ENCODE measurements around the gene PIWIL4. TPM values are rescaled to one million over a fixed set of nuclear protein-coding genes. Genes with fewer than 3 reads are reported as not detected.

The PIWIL4 gene
- total and polyA plus RNA-seq, 7 donors, result 0.30 to 1.7 (median 0.65) TPM

GRCh38 chr11:94545264-94546161 is 21.7 kb upstream of the PIWIL4 start:
- H3K27ac ChIP-seq, result no peak overlapping the region
- H3K4me1 ChIP-seq, result peaks cover 16% of the 10 kb centered on the region

DNA sequence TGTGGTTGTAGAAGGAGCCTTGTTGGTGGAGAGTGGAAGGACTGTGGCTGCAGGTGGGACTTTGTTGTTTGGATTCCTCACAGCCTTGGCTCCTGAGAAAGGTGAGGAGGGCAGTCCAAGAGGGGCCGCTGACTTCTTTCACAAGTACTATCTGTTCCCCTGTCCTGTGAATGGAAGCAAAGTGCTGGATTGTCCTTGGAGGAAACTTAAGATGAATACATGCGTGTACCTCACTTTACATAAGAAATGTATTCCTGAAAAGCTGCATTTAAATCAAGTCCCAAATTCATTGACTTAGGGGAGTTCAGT is 21.1 kb upstream of the PIWIL4 start:
- ATAC-seq (no peak), DNase-seq (no peak)
- H3K36me3 ChIP-seq (ENCODE audit: insufficient read depth in 1 of 2, low read depth in 1 of 2), result no peaks in the 10 kb centered on the region
- peak overlapping the region; percentile 82 for H3K4me3 ChIP-seq
- H3K9me3 ChIP-seq, result no peaks in the 10 kb centered on the region
- TF ChIP-seq, protein P1, sequence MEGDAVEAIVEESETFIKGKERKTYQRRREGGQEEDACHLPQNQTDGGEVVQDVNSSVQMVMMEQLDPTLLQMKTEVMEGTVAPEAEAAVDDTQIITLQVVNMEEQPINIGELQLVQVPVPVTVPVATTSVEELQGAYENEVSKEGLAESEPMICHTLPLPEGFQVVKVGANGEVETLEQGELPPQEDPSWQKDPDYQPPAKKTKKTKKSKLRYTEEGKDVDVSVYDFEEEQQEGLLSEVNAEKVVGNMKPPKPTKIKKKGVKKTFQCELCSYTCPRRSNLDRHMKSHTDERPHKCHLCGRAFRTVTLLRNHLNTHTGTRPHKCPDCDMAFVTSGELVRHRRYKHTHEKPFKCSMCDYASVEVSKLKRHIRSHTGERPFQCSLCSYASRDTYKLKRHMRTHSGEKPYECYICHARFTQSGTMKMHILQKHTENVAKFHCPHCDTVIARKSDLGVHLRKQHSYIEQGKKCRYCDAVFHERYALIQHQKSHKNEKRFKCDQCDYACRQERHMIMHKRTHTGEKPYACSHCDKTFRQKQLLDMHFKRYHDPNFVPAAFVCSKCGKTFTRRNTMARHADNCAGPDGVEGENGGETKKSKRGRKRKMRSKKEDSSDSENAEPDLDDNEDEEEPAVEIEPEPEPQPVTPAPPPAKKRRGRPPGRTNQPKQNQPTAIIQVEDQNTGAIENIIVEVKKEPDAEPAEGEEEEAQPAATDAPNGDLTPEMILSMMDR (IDR thresholded peaks at IDR 0.05), result no peak
- H3K4me1 ChIP-seq, result peaks cover 16% of the 10 kb centered on the region
- no peak overlapping the region for H3K27ac ChIP-seq
- 71 to 92% (median 88%) methylated on average over 2 of the region's 2 CpGs for WGBS, 3 donors
- no peaks in the 10 kb centered on the region for H3K27me3 ChIP-seq (ENCODE audit: insufficient read depth in 3 of 3, low read length in 2 of 3)
- intact Hi-C loops (cut with DNase I), result no loop called here

More at GRCh38 chr11:94545264-94546161, 21.7 kb upstream of the PIWIL4 start:
- 79 to 83% (median 81%) methylated on average over 54 of the region's 54 CpGs for WGBS, 3 donors
- ATAC-seq (no peak), DNase-seq (peak; percentile 16 to 60)
- H3K36me3 ChIP-seq (ENCODE audit: insufficient read depth in 1 of 2, low read depth in 1 of 2), result no peaks in the 10 kb centered on the region
- intact Hi-C loops (cut with DNase I), result no loop called here
- H3K9me3 ChIP-seq, result no peaks in the 10 kb centered on the region
- TF ChIP-seq, protein P1 (IDR thresholded peaks at IDR 0.05), result no peak
- H3K27me3 ChIP-seq (ENCODE audit: insufficient read depth in 3 of 3, low read length in 2 of 3), result no peaks in the 10 kb centered on the region
- H3K4me3 ChIP-seq, result peak overlapping the region; percentile 82

DNA sequence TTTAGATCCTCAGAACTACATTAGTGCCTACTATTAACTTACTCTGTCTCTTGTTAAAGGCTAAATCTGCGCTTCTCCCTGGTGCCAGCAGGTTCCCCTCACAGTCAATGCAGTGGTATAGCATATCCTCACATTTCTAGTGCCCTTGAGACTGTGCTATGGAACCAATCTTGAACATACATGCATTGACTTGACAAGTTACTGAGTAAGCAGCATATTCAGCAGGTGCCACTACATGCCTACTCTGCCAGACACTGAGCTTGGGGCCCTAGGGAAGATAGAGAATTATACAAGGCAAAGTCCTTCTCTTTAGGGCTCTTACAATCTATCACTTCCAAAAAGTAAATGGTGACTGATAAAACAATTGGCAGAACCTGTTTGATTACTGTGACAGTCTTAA is 20.3 kb upstream of the PIWIL4 start:
- TF ChIP-seq, protein P1 (IDR thresholded peaks at IDR 0.05), result no peak
- H3K36me3 ChIP-seq (ENCODE audit: insufficient read depth in 1 of 2, low read depth in 1 of 2), result no peaks in the 10 kb centered on the region
- no peaks in the 10 kb centered on the region for H3K27me3 ChIP-seq (ENCODE audit: insufficient read depth in 3 of 3, low read length in 2 of 3)
- DNase-seq (no peak), ATAC-seq (no peak)
- H3K4me3 ChIP-seq, result no peak overlapping the region
- peaks cover 16% of the 10 kb centered on the region for H3K4me1 ChIP-seq
- H3K27ac ChIP-seq, result no peak overlapping the region
- no peaks in the 10 kb centered on the region for H3K9me3 ChIP-seq
- intact Hi-C loops (cut with DNase I), result no loop called here
- 91 to 100% (median 96%) methylated on average over 1 of the region's 1 CpG for WGBS, 3 donors

GRCh38 chr11:94549146-94549545 is 18.0 kb upstream of the PIWIL4 start:
- WGBS, 3 donors, result 65 to 75% (median 66%) methylated on average over 5 of the region's 5 CpGs
- peaks cover 11% of the 10 kb centered on the region for H3K4me1 ChIP-seq
- intact Hi-C loops (cut with DNase I), result no loop called here
- no peaks in the 10 kb centered on the region for H3K36me3 ChIP-seq (ENCODE audit: insufficient read depth in 1 of 2, low read depth in 1 of 2)
- no peaks in the 10 kb centered on the region for H3K27me3 ChIP-seq (ENCODE audit: insufficient read depth in 3 of 3, low read length in 2 of 3)
- H3K4me3 ChIP-seq, result no peak overlapping the region
- no peaks in the 10 kb centered on the region for H3K9me3 ChIP-seq
- ATAC-seq (no peak), DNase-seq (no peak)
- TF ChIP-seq, protein P1 (IDR thresholded peaks at IDR 0.05), result no peak
- no peak overlapping the region for H3K27ac ChIP-seq
